GM12892 (cell line): ENCODE results near the gene CD58.

Experiments used
- POLR2A ChIP-seq: IDR thresholded peaks from 2 replicates; pipeline ENCODE4 v1.6.1; 2011; ENCODE audit warnings: low read depth, low read length, control low read depth
- POLR2AphosphoS5 ChIP-seq: IDR thresholded peaks from 2 replicates; pipeline ENCODE4 v1.6.1; 2011; ENCODE audit warnings: low read depth, low read length, control low read depth

DNA sequence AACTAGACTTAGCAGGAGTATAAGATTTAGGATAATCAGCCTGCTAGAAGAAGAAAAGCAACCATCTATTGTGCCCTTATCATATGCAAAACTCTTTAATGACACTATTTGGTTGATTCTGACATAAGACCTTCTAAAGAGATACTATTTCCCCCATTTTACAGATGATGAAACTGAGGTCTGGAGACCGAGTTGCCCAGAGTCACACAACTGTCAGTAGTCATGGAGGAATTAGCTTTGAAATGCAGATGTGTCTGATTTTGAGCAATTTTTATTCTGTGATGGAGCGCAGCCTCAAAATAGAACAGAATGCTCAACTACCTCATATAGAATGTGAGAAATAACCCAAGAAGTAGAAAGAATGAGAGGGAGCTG is 69.0 kb downstream of the CD58 start:
- no peak for TF ChIP-seq POLR2AphosphoS5
- TF ChIP-seq POLR2A: no peak
